H9 (cell line): Measurements from ENCODE around the gene MZB1. TPM values are rescaled to one million over a fixed set of nuclear protein-coding genes. Genes with fewer than 3 reads are reported as not detected.

Experiments
- DNase-seq: peaks from one replicate; pipeline ENCODE4 v3.0.0-alpha.2; 2017
- H2AFZ ChIP-seq: one replicate; pipeline ENCODE4 v1.6.1; 2013; ENCODE audit warnings: mild to moderate bottlenecking, low read length, control low read depth, moderate library complexity
- H2AK5ac ChIP-seq: 2 replicates; pipeline ENCODE4 v1.6.1; 2013; ENCODE audit warnings: low read length, control low read depth, mixed read lengths; ENCODE audit not compliant: insufficient read length
- H2BK120ac ChIP-seq: one replicate; pipeline ENCODE4 v1.6.1; 2013; ENCODE audit warnings: low read depth, mild to moderate bottlenecking, low read length, control low read depth, inconsistent platforms; ENCODE audit not compliant: poor library complexity, severe bottlenecking
- H2BK12ac ChIP-seq: 2 replicates; pipeline ENCODE4 v1.6.1; 2013; ENCODE audit warnings: low read length, control low read depth, mixed read lengths, low read depth; ENCODE audit not compliant: insufficient read length
- H2BK15ac ChIP-seq: 2 replicates; pipeline ENCODE4 v1.6.1; 2013; ENCODE audit warnings: low read depth, low read length, control low read depth
- H2BK20ac ChIP-seq: one replicate; pipeline ENCODE4 v1.6.1; 2013; ENCODE audit warnings: low read depth, mild to moderate bottlenecking, low read length, control low read depth, inconsistent platforms; ENCODE audit not compliant: poor library complexity, severe bottlenecking
- H2BK5ac ChIP-seq: 2 replicates; pipeline ENCODE4 v1.6.1; 2013; ENCODE audit warnings: low read length, control low read depth, mixed read lengths; ENCODE audit not compliant: insufficient read length
- H3K14ac ChIP-seq: 2 replicates; pipeline ENCODE4 v1.6.1; 2013; ENCODE audit warnings: low read length, control low read depth; ENCODE audit not compliant: insufficient read depth
- H3K18ac ChIP-seq: 2 replicates; pipeline ENCODE4 v1.6.1; 2013; ENCODE audit warnings: low read depth, mild to moderate bottlenecking, mixed read lengths, low read length, control low read depth; ENCODE audit not compliant: insufficient read length
- H3K23ac ChIP-seq: 2 replicates; pipeline ENCODE4 v1.6.1; 2013; ENCODE audit warnings: low read length, control low read depth, mixed read lengths, low read depth; ENCODE audit not compliant: insufficient read length
- H3K23me2 ChIP-seq: 2 replicates; pipeline ENCODE4 v1.6.1; 2013; ENCODE audit warnings: low read depth, mild to moderate bottlenecking, mixed read lengths, low read length, control low read depth; ENCODE audit not compliant: insufficient read length, poor library complexity, severe bottlenecking
- H3K27ac ChIP-seq: 2 replicates; pipeline ENCODE4 v1.5.1; 2013; ENCODE audit warnings: low read length, control low read depth, mixed read lengths, low read depth; ENCODE audit not compliant: insufficient read length
- H3K27me3 ChIP-seq: 2 replicates; pipeline ENCODE4 v1.6.1; 2013; ENCODE audit warnings: low read length, control low read depth, inconsistent platforms; ENCODE audit not compliant: insufficient read depth
- H3K4ac ChIP-seq: 2 replicates; pipeline ENCODE4 v1.6.1; 2013; ENCODE audit warnings: low read depth, mild to moderate bottlenecking, control low read depth, inconsistent platforms, low read length, moderate library complexity
- H3K4me1 ChIP-seq: 2 replicates; pipeline ENCODE4 v1.6.1; 2013; ENCODE audit warnings: low read length, control low read depth, inconsistent platforms; ENCODE audit not compliant: insufficient read depth
- H3K4me2 ChIP-seq: 2 replicates; pipeline ENCODE4 v1.6.1; 2013; ENCODE audit warnings: low read length, control low read depth, mixed read lengths; ENCODE audit not compliant: insufficient read length, insufficient read depth
- H3K56ac ChIP-seq: 2 replicates; pipeline ENCODE4 v1.6.1; 2013; ENCODE audit warnings: low read depth, mild to moderate bottlenecking, mixed read lengths, low read length, control low read depth; ENCODE audit not compliant: insufficient read length
- H3K79me1 ChIP-seq: 2 replicates; pipeline ENCODE4 v1.6.1; 2013; ENCODE audit warnings: low read depth, mild to moderate bottlenecking, moderate library complexity, low read length, control low read depth, inconsistent platforms; ENCODE audit not compliant: insufficient read depth, poor library complexity, severe bottlenecking
- H3K79me2 ChIP-seq: 2 replicates; pipeline ENCODE4 v1.6.1; 2013; ENCODE audit warnings: low read length, control low read depth, inconsistent platforms; ENCODE audit not compliant: insufficient read depth
- H3K9ac ChIP-seq: 2 replicates; pipeline ENCODE4 v1.6.1; 2013; ENCODE audit warnings: low read length, control low read depth, mixed read lengths; ENCODE audit not compliant: insufficient read length; ENCODE audit errors: extremely low read depth
- H3K9me3 ChIP-seq: one replicate; pipeline ENCODE4 v1.6.1; 2013; ENCODE audit warnings: low read depth, low read length, inconsistent platforms; ENCODE audit not compliant: control insufficient read depth
- H3T11ph ChIP-seq: one replicate; pipeline ENCODE4 v1.6.1; 2013; ENCODE audit warnings: mild to moderate bottlenecking, low read length, control low read depth, inconsistent platforms
- H4K20me1 ChIP-seq: one replicate; pipeline ENCODE4 v1.6.1; 2013; ENCODE audit not compliant: control insufficient read depth, insufficient read length, insufficient read depth
- H4K5ac ChIP-seq: 2 replicates; pipeline ENCODE4 v1.6.1; 2013; ENCODE audit warnings: low read depth, mild to moderate bottlenecking, mixed read lengths, low read length, control low read depth; ENCODE audit not compliant: insufficient read length
- H4K8ac ChIP-seq: replicated peaks from 2 replicates; pipeline ENCODE4 v1.6.1; 2013; ENCODE audit warnings: low read length, control low read depth, mixed read lengths, low read depth; ENCODE audit not compliant: insufficient read length
- H4K91ac ChIP-seq: 2 replicates; pipeline ENCODE4 v1.6.1; 2013; ENCODE audit warnings: low read depth, mild to moderate bottlenecking, moderate library complexity, mixed read lengths, low read length, control low read depth; ENCODE audit not compliant: insufficient read length
- H3K27ac Mint-ChIP-seq, 3 experiments: 2 replicates in 2 of 3; 3 replicates in 1 of 3; pipeline ENCODE4 v1.8.0; 2020 to 2021; ENCODE audit warnings: mixed read lengths in 3 of 3, mild to moderate bottlenecking in 1 of 3, moderate library complexity in 1 of 3
- H3K27me3 Mint-ChIP-seq: 2 replicates; pipeline ENCODE4 v1.8.0; 2021; ENCODE audit warnings: low read depth, mild to moderate bottlenecking, moderate library complexity, mixed read lengths
- H3K36me3 Mint-ChIP-seq, 3 experiments: 2 replicates in 2 of 3; 3 replicates in 1 of 3; pipeline ENCODE4 v1.8.0; 2020 to 2021; ENCODE audit warnings: low read depth in 3 of 3, mixed read lengths in 3 of 3; ENCODE audit not compliant: insufficient read depth in 1 of 3
- H3K4me1 Mint-ChIP-seq, 2 experiments: 2 replicates each; pipeline ENCODE4 v1.8.0; 2020; ENCODE audit warnings: mixed read lengths in 2 of 2
- H3K4me3 Mint-ChIP-seq, 2 experiments: 2 replicates in 1 of 2; 3 replicates in 1 of 2; pipeline ENCODE4 v1.8.0; 2020 to 2021; ENCODE audit warnings: mild to moderate bottlenecking in 2 of 2, mixed read lengths in 2 of 2, moderate library complexity in 1 of 2
- H3K9me3 Mint-ChIP-seq, 2 experiments: 2 replicates in 1 of 2; 3 replicates in 1 of 2; pipeline ENCODE4 v1.8.0; 2020; ENCODE audit warnings: mild to moderate bottlenecking in 2 of 2, mixed read lengths in 2 of 2, moderate library complexity in 1 of 2
- CTCF ChIP-seq: fragments of 200-600 bp; sonication (generic); conservative IDR thresholded peaks from 3 replicates; pipeline ENCODE4 v1.8.0; 2021; ENCODE audit warnings: antibody characterized with exemption, mild to moderate bottlenecking
- WGBS: extraction: QIAGEN DNeasy Blood & Tissue Kit; methylation state at CpG from one replicate; pipeline ENCODE4 v1.1.7; 2013; ENCODE audit warnings: missing lambda C conversion rate, low lambda C conversion rate, mixed read lengths; ENCODE audit not compliant: insufficient read length; ENCODE audit errors: extremely low coverage; 5-methylcytosine and 5-hydroxymethylcytosine counted together
- total RNA-seq: library from RNA; stranded (reverse); gene quantifications from 2 replicates; pipeline ENCODE4 v1.2.1, GENCODE V29; 2021

Gene MZB1
- total RNA-seq, 1 experiment from 2014 or later = 0.31 TPM

- H3K27me3 Mint-ChIP-seq = peaks cover 22% of the 10 kb centered on the region
- Histone ChIP-seq H4K5ac (no peak overlapping the region), H2AK5ac (no peak overlapping the region), H3K56ac (no peak overlapping the region), H3T11ph (no peak overlapping the region), H3K18ac (no peak overlapping the region), H2BK5ac (no peak overlapping the region), H3K23me2 (peaks cover 19% of the 10 kb centered on the region), H3K9me3 (no peaks in the 10 kb centered on the region), H4K20me1 (no peaks in the 10 kb centered on the region), H2BK120ac (no peak overlapping the region), H4K91ac (no peak overlapping the region), H3K27ac (no peak overlapping the region), H3K79me2 (no peaks in the 10 kb centered on the region), H2BK12ac (no peak overlapping the region), H3K4ac (no peak overlapping the region), H3K4me1 (peaks cover 4% of the 10 kb centered on the region; the same call in 1 of the 2 replicates), H2AFZ (no peak overlapping the region), H3K27me3 (peaks cover 8% of the 10 kb centered on the region), H2BK15ac (no peak overlapping the region), H2BK20ac (no peak overlapping the region), H3K79me1 (no peaks in the 10 kb centered on the region), H3K14ac (no peak overlapping the region), H3K9ac (no peak overlapping the region), H3K4me2 (no peak overlapping the region), H3K23ac (no peak overlapping the region), H4K8ac (no peak overlapping the region)
- no peaks in the 10 kb centered on the region for H3K9me3 Mint-ChIP-seq
- WGBS = no CpG with 5 or more reads among the region's 6 CpGs
- no peak for DNase-seq
- no peak overlapping the region for H3K27ac Mint-ChIP-seq
- TF ChIP-seq CTCF = no peak
- peaks cover 17 to 30% of the 10 kb centered on the region in 2 experiments for H3K4me1 Mint-ChIP-seq
- no peak overlapping the region for H3K4me3 Mint-ChIP-seq
- H3K36me3 Mint-ChIP-seq = peaks cover 4 to 26% (median 16%) of the 10 kb centered on the region in 3 experiments
These were observed 8.2 kb upstream of the MZB1 start for GRCh38 chr5:139397921-139398320.
